Mesenchymal stem cell (in vitro differentiated cells and primary cell): ENCODE measurements around the gene SHC3.

Experiments
- DNase-seq: peaks from one replicate; pipeline ENCODE4 v3.0.0-alpha.2; 2013
- H2AFZ ChIP-seq: one replicate; pipeline ENCODE4 v1.6.1; 2013; ENCODE audit warnings: low read depth, mild to moderate bottlenecking, control low read depth, inconsistent platforms, low read length, moderate library complexity
- H2AK5ac ChIP-seq: 2 replicates; pipeline ENCODE4 v1.6.1; 2013; ENCODE audit warnings: low read length, moderate library complexity, mild to moderate bottlenecking, inconsistent platforms; ENCODE audit not compliant: severe bottlenecking
- H2BK120ac ChIP-seq: one replicate; pipeline ENCODE4 v1.6.1; 2013; ENCODE audit warnings: low read depth, mild to moderate bottlenecking, inconsistent platforms, low read length, moderate library complexity
- H2BK12ac ChIP-seq, 2 experiments: one replicate each; pipeline ENCODE4 v1.6.1; 2013; ENCODE audit warnings: inconsistent platforms in 2 of 2, low read length in 2 of 2, mild to moderate bottlenecking in 2 of 2, moderate library complexity in 2 of 2, control low read depth in 1 of 2
- H2BK15ac ChIP-seq: one replicate; pipeline ENCODE4 v1.6.1; 2013; ENCODE audit warnings: mild to moderate bottlenecking, low read depth, inconsistent platforms; ENCODE audit not compliant: poor library complexity, severe bottlenecking
- H2BK5ac ChIP-seq: 2 replicates; pipeline ENCODE4 v1.6.1; 2013; ENCODE audit warnings: low read depth, mild to moderate bottlenecking, low read length, control low read depth, inconsistent platforms; ENCODE audit not compliant: poor library complexity, severe bottlenecking
- H3K14ac ChIP-seq, 2 experiments: one replicate each; pipeline ENCODE4 v1.6.1; 2013; ENCODE audit warnings: inconsistent platforms in 2 of 2, low read length in 2 of 2, control low read depth in 1 of 2, mild to moderate bottlenecking in 1 of 2, moderate library complexity in 1 of 2
- H3K18ac ChIP-seq, 2 experiments: one replicate each; pipeline ENCODE4 v1.6.1; 2013; ENCODE audit warnings: inconsistent platforms in 2 of 2, low read length in 2 of 2, control low read depth in 1 of 2, low read depth in 1 of 2, mild to moderate bottlenecking in 1 of 2
- H3K23ac ChIP-seq, 2 experiments: one replicate each; pipeline ENCODE4 v1.6.1; 2013; ENCODE audit warnings: inconsistent platforms in 2 of 2, low read length in 2 of 2, mild to moderate bottlenecking in 2 of 2, moderate library complexity in 2 of 2, control low read depth in 1 of 2
- H3K27ac ChIP-seq: 2 replicates; pipeline ENCODE4 v1.5.1; 2013; ENCODE audit warnings: mild to moderate bottlenecking, moderate library complexity, low read length, control low read depth, inconsistent platforms; ENCODE audit not compliant: poor library complexity, severe bottlenecking
- H3K27me3 ChIP-seq, 2 experiments: 2 replicates each; pipeline versions ENCODE4 v1.6.1 to v1.7.0; 2013; ENCODE audit warnings: low read length in 2 of 2, mild to moderate bottlenecking in 2 of 2, moderate library complexity in 2 of 2, control low read depth in 1 of 2, inconsistent platforms in 1 of 2; ENCODE audit not compliant: control insufficient read depth in 1 of 2, insufficient read depth in 1 of 2
- H3K36me3 ChIP-seq, 2 experiments: 2 replicates each; pipeline versions ENCODE4 v1.6.1 to v1.7.0; 2013; ENCODE audit warnings: low read length in 2 of 2, control low read depth in 1 of 2, inconsistent platforms in 1 of 2, low read depth in 1 of 2, mild to moderate bottlenecking in 1 of 2; ENCODE audit not compliant: insufficient read depth in 2 of 2, control insufficient read depth in 1 of 2
- H3K4ac ChIP-seq, 2 experiments: one replicate each; pipeline ENCODE4 v1.6.1; 2013; ENCODE audit warnings: inconsistent platforms in 2 of 2, low read length in 2 of 2, mild to moderate bottlenecking in 2 of 2, moderate library complexity in 2 of 2, control low read depth in 1 of 2, low read depth in 1 of 2
- H3K4me1 ChIP-seq: 2 replicates; pipeline ENCODE4 v1.6.1; 2013; ENCODE audit warnings: low read depth, low read length, control low read depth; ENCODE audit not compliant: control insufficient read depth, insufficient read depth
- H3K4me2 ChIP-seq: 2 replicates; pipeline ENCODE4 v1.6.1; 2013; ENCODE audit warnings: low read length, mild to moderate bottlenecking, inconsistent platforms; ENCODE audit not compliant: poor library complexity, severe bottlenecking
- H3K4me3 ChIP-seq, 2 experiments: 2 replicates each; pipeline versions ENCODE4 v1.5.1 to v1.7.0; 2013; ENCODE audit warnings: low read length in 2 of 2, mild to moderate bottlenecking in 2 of 2, control low read depth in 1 of 2, low read depth in 1 of 2; ENCODE audit not compliant: insufficient read depth in 1 of 2
- H3K79me1 ChIP-seq: replicated peaks from 2 replicates; pipeline ENCODE4 v1.6.1; 2013; ENCODE audit warnings: mild to moderate bottlenecking, control low read depth, low read length, inconsistent platforms; ENCODE audit not compliant: poor library complexity, severe bottlenecking
- H3K9ac ChIP-seq: 2 replicates; pipeline ENCODE4 v1.7.0; 2013; ENCODE audit warnings: mild to moderate bottlenecking, low read length, moderate library complexity
- H3K9me3 ChIP-seq: 2 replicates; pipeline ENCODE4 v1.7.0; 2013; ENCODE audit warnings: mild to moderate bottlenecking, low read length; ENCODE audit not compliant: control insufficient read depth
- H4K8ac ChIP-seq: one replicate; pipeline ENCODE4 v1.6.1; 2013; ENCODE audit warnings: inconsistent platforms, mild to moderate bottlenecking, low read length, moderate library complexity
- H4K91ac ChIP-seq: one replicate; pipeline ENCODE4 v1.6.1; 2013; ENCODE audit warnings: mild to moderate bottlenecking, low read length, inconsistent platforms
- WGBS: methylation state at CpG from one replicate; pipeline ENCODE4 v1.1.7; 2013; ENCODE audit warnings: mixed read lengths; 5-methylcytosine and 5-hydroxymethylcytosine counted together

SHC3 gene

GRCh38 chr9:89135591-89136166, 42.9 kb downstream of the SHC3 start:
- Histone ChIP-seq H3K79me1 (peaks cover 5% of the 10 kb centered on the region), H4K8ac (no peak overlapping the region), H3K9ac (no peak overlapping the region), H2AK5ac (no peak overlapping the region), H4K91ac (no peak overlapping the region), H3K4ac (no peak overlapping the region), H3K4me1 (peaks cover 4% of the 10 kb centered on the region), H3K4me2 (no peak overlapping the region), H3K18ac (no peak overlapping the region), H3K23ac (no peak overlapping the region), H3K9me3 (peaks cover 5% of the 10 kb centered on the region), H2BK120ac (no peak overlapping the region), H2BK5ac (no peak overlapping the region), H3K27me3 (no peaks in the 10 kb centered on the region), H3K27ac (no peak overlapping the region), H3K14ac (no peak overlapping the region), H3K36me3 (no peaks in the 10 kb centered on the region), H2AFZ (no peak overlapping the region), H2BK15ac (no peak overlapping the region), H3K4me3 (no peak overlapping the region), H2BK12ac (no peak overlapping the region)
- no peak for DNase-seq
- 93% methylated on average over 3 of the region's 3 CpGs for WGBS

GRCh38 chr9:89134709-89135108, 43.9 kb downstream of the SHC3 start:
- Histone ChIP-seq H3K4ac (no peak overlapping the region), H2BK120ac (no peak overlapping the region), H3K79me1 (peaks cover 5% of the 10 kb centered on the region), H2BK12ac (no peak overlapping the region), H3K14ac (no peak overlapping the region), H3K27me3 (no peaks in the 10 kb centered on the region), H2BK15ac (no peak overlapping the region), H3K4me2 (no peak overlapping the region), H3K9me3 (peaks cover 5% of the 10 kb centered on the region), H4K91ac (no peak overlapping the region), H3K18ac (no peak overlapping the region), H3K4me1 (peaks cover 2% of the 10 kb centered on the region), H4K8ac (no peak overlapping the region), H3K4me3 (no peak overlapping the region), H2AK5ac (no peak overlapping the region), H2BK5ac (no peak overlapping the region), H3K23ac (no peak overlapping the region), H3K27ac (no peak overlapping the region), H3K36me3 (no peaks in the 10 kb centered on the region), H3K9ac (no peak overlapping the region), H2AFZ (no peak overlapping the region)
- WGBS = 79% methylated on average over 1 of the region's 1 CpG
- DNase-seq = no peak

GRCh38 chr9:89122949-89123348, 55.7 kb downstream of the SHC3 start:
- H2AFZ ChIP-seq = no peak overlapping the region
- H3K9me3 ChIP-seq = peaks cover 4% of the 10 kb centered on the region
- no peak overlapping the region for H2AK5ac ChIP-seq
- H3K4me2 ChIP-seq = no peak overlapping the region
- 80% methylated on average over 2 of the region's 2 CpGs for WGBS
- peak; percentile 60 for DNase-seq
- no peak overlapping the region for H2BK120ac ChIP-seq
- no peak overlapping the region for H4K8ac ChIP-seq
- no peak overlapping the region for H3K9ac ChIP-seq
- H3K4me1 ChIP-seq = no peaks in the 10 kb centered on the region
- no peak overlapping the region for H3K23ac ChIP-seq
- no peak overlapping the region for H2BK12ac ChIP-seq
- no peaks in the 10 kb centered on the region for H3K36me3 ChIP-seq
- no peak overlapping the region for H3K4me3 ChIP-seq
- H3K18ac ChIP-seq = no peak overlapping the region
- H2BK5ac ChIP-seq = no peak overlapping the region
- H2BK15ac ChIP-seq = no peak overlapping the region
- no peak overlapping the region for H3K27ac ChIP-seq
- H3K4ac ChIP-seq = no peak overlapping the region
- no peak overlapping the region for H4K91ac ChIP-seq
- peaks cover 5% of the 10 kb centered on the region for H3K79me1 ChIP-seq
- no peaks in the 10 kb centered on the region for H3K27me3 ChIP-seq
- H3K14ac ChIP-seq = no peak overlapping the region

- no peak overlapping the region for H3K23ac ChIP-seq
- H2BK12ac ChIP-seq = no peak overlapping the region
- no peak overlapping the region for H3K9ac ChIP-seq
- H3K36me3 ChIP-seq = no peaks in the 10 kb centered on the region
- H4K91ac ChIP-seq = no peak overlapping the region
- WGBS = 100% methylated on average over 1 of the region's 3 CpGs
- no peak overlapping the region for H2BK5ac ChIP-seq
- no peaks in the 10 kb centered on the region for H3K27me3 ChIP-seq
- no peak overlapping the region for H2AK5ac ChIP-seq
- H3K18ac ChIP-seq = no peak overlapping the region
- no peaks in the 10 kb centered on the region for H3K4me1 ChIP-seq
- H2BK120ac ChIP-seq = no peak overlapping the region
- H3K27ac ChIP-seq = no peak overlapping the region
- peaks cover 3% of the 10 kb centered on the region for H3K79me1 ChIP-seq
- H4K8ac ChIP-seq = no peak overlapping the region
- H2AFZ ChIP-seq = no peak overlapping the region
- H3K4me3 ChIP-seq = no peak overlapping the region
- H3K9me3 ChIP-seq = no peaks in the 10 kb centered on the region
- H3K14ac ChIP-seq = no peak overlapping the region
- H3K4me2 ChIP-seq = no peak overlapping the region
- no peak overlapping the region for H2BK15ac ChIP-seq
- no peak for DNase-seq
- no peak overlapping the region for H3K4ac ChIP-seq
Measured at GRCh38 chr9:89120704-89121103, 57.9 kb downstream of the SHC3 start.
